Panc1 (cell line): Measurements from ENCODE around the gene HIPK2. TPM values are rescaled to one million over a fixed set of nuclear protein-coding genes. Genes with fewer than 3 reads are reported as not detected.

Source experiments
- ATAC-seq: fragments of 200-7000 bp; cut with Tn5 transposase; 2 replicates; pipeline ENCODE4 v1.9.1; 2020; ENCODE audit warnings: mild to moderate bottlenecking, moderate library complexity
- BruUV-seq: library from RNA; stranded (reverse); fragments of 400-500 nt; replicated peaks from 2 replicates; lab custom pipeline; 2021; lab: Mats Ljungman, UMichigan
- CTCF ChIA-PET: fragments of 300-600 bp; sonication (Branson Sonifier 250); formaldehyde crosslinking; loops from one replicate; lab custom pipeline; 2022; ENCODE audit warnings: antibody characterized with exemption; lab: Charles Lee
- POLR2A ChIA-PET: fragments of 300-600 bp; sonication (Branson Sonifier 250); formaldehyde crosslinking; loops from one replicate; lab custom pipeline; 2022; ENCODE audit warnings: antibody characterized with exemption; lab: Charles Lee
- DNase-seq: peaks from one replicate; pipeline ENCODE4 v3.0.0-alpha.2; 2010; ENCODE audit warnings: low read depth, low spot score
- H3K27ac ChIP-seq: 2 replicates; pipeline ENCODE4 v1.5.1; 2011; ENCODE audit warnings: mild to moderate bottlenecking, low read length, inconsistent platforms
- H3K27me3 ChIP-seq: fragments of 200-500 bp; sonication (Bioruptor generic); 2 replicates; pipeline ENCODE4 v1.6.0; 2014; ENCODE audit warnings: low read length, inconsistent platforms; ENCODE audit not compliant: control insufficient read depth, insufficient read depth
- H3K36me3 ChIP-seq: fragments of 200-500 bp; sonication (Bioruptor generic); 2 replicates; pipeline ENCODE4 v1.5.1; 2014; ENCODE audit warnings: inconsistent platforms, mild to moderate bottlenecking, low read length, moderate library complexity; ENCODE audit not compliant: control insufficient read depth, insufficient read depth
- H3K4me1 ChIP-seq: 2 replicates; pipeline ENCODE4 v1.5.1; 2011; ENCODE audit warnings: inconsistent platforms, mild to moderate bottlenecking, low read length, moderate library complexity; ENCODE audit not compliant: control insufficient read depth, insufficient read depth
- H3K4me3 ChIP-seq, 2 experiments: 2 replicates each; pipeline ENCODE4 v1.5.1; 2011 to 2012; ENCODE audit warnings: low read depth in 2 of 2, low read length in 2 of 2, mild to moderate bottlenecking in 2 of 2, inconsistent platforms in 1 of 2, moderate library complexity in 1 of 2
- H3K9me3 ChIP-seq: fragments of 200-500 bp; sonication (Bioruptor generic); 2 replicates; pipeline ENCODE4 v1.5.1; 2014; ENCODE audit warnings: low read depth, mild to moderate bottlenecking, inconsistent platforms, low read length, moderate library complexity; ENCODE audit not compliant: control insufficient read depth, insufficient read depth
- CTCF ChIP-seq: fragments of 450-650 bp; IDR thresholded peaks from 2 replicates; pipeline ENCODE4 v1.5.1; 2017; ENCODE audit warnings: mild to moderate bottlenecking
- POLR2AphosphoS5 ChIP-seq: IDR thresholded peaks from 2 replicates; pipeline ENCODE4 v1.6.1; 2012; ENCODE audit warnings: mild to moderate bottlenecking, low read depth, low read length, moderate library complexity
- REST ChIP-seq, 2 experiments: IDR thresholded peaks; 2 replicates each; pipeline ENCODE4 v1.6.1; 2011 to 2012; ENCODE audit warnings: low read depth in 2 of 2, control low read depth in 1 of 2, low read length in 1 of 2, mild to moderate bottlenecking in 1 of 2, moderate library complexity in 1 of 2; ENCODE audit not compliant: insufficient read depth in 1 of 2
- SIN3A ChIP-seq: IDR thresholded peaks from 2 replicates; pipeline ENCODE4 v1.6.1; 2012; ENCODE audit warnings: low read depth, mild to moderate bottlenecking, low read length, moderate library complexity, borderline replicate concordance; ENCODE audit not compliant: insufficient read depth
- TCF7L2 ChIP-seq: IDR thresholded peaks from 2 replicates; pipeline ENCODE4 v1.6.1; 2011; ENCODE audit warnings: mild to moderate bottlenecking, low read depth, low read length, inconsistent platforms
- in situ Hi-C: cut with HindIII; loops from 2 replicates; pipeline ENCODE4 v1.10.0; 2016; ENCODE audit warnings: low sequenced_read_pairs, low pct_unique_long_range_greater_than_20kb
- intact Hi-C: fragments of 100-400 bp; cut with micrococcal nuclease; formaldehyde crosslinking; loops from one replicate; pipeline ENCODE4 v1.10.0; 2022; ENCODE audit not compliant: unreplicated experiment
- total RNA-seq: library from RNA; stranded (reverse); gene quantifications from one replicate; pipeline ENCODE4 v1.2.1, GENCODE V29; 2021; ENCODE audit not compliant: unreplicated experiment

Gene HIPK2
- total RNA-seq, 1 experiment from 2014 or later, result 34.1 TPM

- Histone ChIP-seq H3K27me3 (no peaks in the 10 kb centered on the region), H3K27ac (no peak overlapping the region), H3K36me3 (no peaks in the 10 kb centered on the region), H3K9me3 (no peaks in the 10 kb centered on the region), H3K4me1 (no peaks in the 10 kb centered on the region), H3K4me3 (no peak overlapping the region)
- in situ Hi-C loops, result no loop called here
- BruUV-seq, result no TSS peak
- ChIA-PET CTCF (interaction anchor here (0.6 kb wide), 1 partner anchor 12 kb away, joined by 4 read pairs; no protein-coding TSS in a partner anchor), POLR2A (interaction anchor here (0.6 kb wide), 1 partner anchor 22 kb away, joined by 14 read pairs; no protein-coding TSS in a partner anchor)
- no peak for ATAC-seq
- intact Hi-C loops, result no loop called here
- TF ChIP-seq REST (IDR thresholded peaks at IDR 0.05; ENCODE audit: insufficient read depth in 1 of 2, low read depth in 2 of 2, low read length in 1 of 2) (no peak), CTCF (no peak), SIN3A (no peak), POLR2AphosphoS5 (no peak), TCF7L2 (no peak)
- DNase-seq, result no peak
Measured at GRCh38 chr7:139582671-139583155, 195.1 kb downstream of the HIPK2 start.

- no TSS peak for BruUV-seq
- H3K27me3 ChIP-seq, result no peaks in the 10 kb centered on the region
- H3K36me3 ChIP-seq, result no peaks in the 10 kb centered on the region
- H3K4me1 ChIP-seq, result no peaks in the 10 kb centered on the region
- no peak overlapping the region for H3K27ac ChIP-seq
- no peak for DNase-seq
- CTCF ChIA-PET, result interaction anchor here (0.6 kb wide), 1 partner anchor 12 kb away, joined by 4 read pairs; no protein-coding TSS in a partner anchor
- intact Hi-C loops, result no loop called here
- TF ChIP-seq POLR2AphosphoS5 (no peak), TCF7L2 (no peak), CTCF (no peak), REST (IDR thresholded peaks at IDR 0.05; ENCODE audit: insufficient read depth in 1 of 2, low read depth in 2 of 2, low read length in 1 of 2) (no peak), SIN3A (no peak)
- in situ Hi-C loops, result no loop called here
- POLR2A ChIA-PET, result interaction anchor here (0.6 kb wide), 1 partner anchor 22 kb away, joined by 14 read pairs; no protein-coding TSS in a partner anchor
- no peaks in the 10 kb centered on the region for H3K9me3 ChIP-seq
- no peak for ATAC-seq
- no peak overlapping the region for H3K4me3 ChIP-seq
Measured at GRCh38 chr7:139582130-139582650, 195.6 kb downstream of the HIPK2 start.
